SK-N-SH treated with all-trans-retinoic acid at 6 μM for 48 hours (cell line): ENCODE results near the gene UBE2G1.

Experiments used
- CREB5 ChIP-seq: fragments of 250-450 bp; sonication (Bioruptor Pico); IDR thresholded peaks from 2 replicates; pipeline ENCODE4 v1.5.1; 2020; ENCODE audit warnings: low read depth, mild to moderate bottlenecking, moderate library complexity
- CSDC2 ChIP-seq: fragments of 250-450 bp; sonication (Bioruptor Pico); IDR thresholded peaks from 2 replicates; pipeline ENCODE4 v1.5.0; 2020; ENCODE audit warnings: mild to moderate bottlenecking, moderate library complexity
- PATZ1 ChIP-seq: fragments of 250-450 bp; sonication (Bioruptor Pico); IDR thresholded peaks from 2 replicates; pipeline ENCODE4 v1.8.0; 2020; ENCODE audit warnings: mild to moderate bottlenecking, moderate library complexity, borderline replicate concordance
- RARB ChIP-seq: fragments of 250-450 bp; sonication (Bioruptor Pico); IDR thresholded peaks from 2 replicates; pipeline ENCODE4 v1.8.0; 2021; ENCODE audit warnings: mild to moderate bottlenecking, moderate library complexity
- SNAI2 ChIP-seq: fragments of 250-450 bp; sonication (Bioruptor Pico); IDR thresholded peaks from 2 replicates; pipeline ENCODE4 v1.5.0; 2020; ENCODE audit warnings: mild to moderate bottlenecking, moderate library complexity
- TOX ChIP-seq: fragments of 250-450 bp; sonication (Bioruptor Pico); IDR thresholded peaks from 2 replicates; pipeline ENCODE4 v1.8.0; 2021; ENCODE audit warnings: mild to moderate bottlenecking, moderate library complexity, borderline replicate concordance
- ZFP3 ChIP-seq: fragments of 250-450 bp; sonication (Bioruptor Pico); IDR thresholded peaks from 2 replicates; pipeline ENCODE4 v1.5.0; 2020; ENCODE audit warnings: mild to moderate bottlenecking, moderate library complexity
- ZFP30 ChIP-seq: fragments of 450-650 bp; formaldehyde crosslinking; IDR thresholded peaks from 2 replicates; pipeline ENCODE4 v1.5.0; 2022; ENCODE audit warnings: mild to moderate bottlenecking, moderate library complexity
- ZNF565 ChIP-seq: fragments of 450-650 bp; formaldehyde crosslinking; conservative IDR thresholded peaks from 2 replicates; pipeline ENCODE4 v1.5.0; 2020; ENCODE audit warnings: low read depth, mild to moderate bottlenecking, moderate library complexity
- ZNF8 ChIP-seq: fragments of 450-650 bp; formaldehyde crosslinking; IDR thresholded peaks from 2 replicates; pipeline ENCODE4 v1.5.0; 2020; ENCODE audit warnings: mild to moderate bottlenecking, moderate library complexity

- TF ChIP-seq CREB5 (no peak), ZFP30 (CRISPR knock-in tag) (no peak), CSDC2 (CRISPR knock-in tag) (no peak), TOX (CRISPR knock-in tag) (no peak), ZNF8 (CRISPR knock-in tag) (no peak), RARB (no peak), ZFP3 (CRISPR knock-in tag) (no peak), PATZ1 (CRISPR knock-in tag) (no peak), SNAI2 (CRISPR knock-in tag) (no peak), ZNF565 (CRISPR knock-in tag) (no peak)
Measured at GRCh38 chr17:4406386-4406785, 39.9 kb upstream of the UBE2G1 start.
